Kidney epithelial cell (primary cell): ENCODE results near the gene STX16. TPM values are rescaled to one million over a fixed set of nuclear protein-coding genes. Genes with fewer than 3 reads are reported as not detected.
A peak's percentile ranks its signal among the peaks of the same experiment; 100 is the strongest.

Source experiments
- DNase-seq: peaks from one replicate; pipeline ENCODE4 v3.0.0-alpha.2; 2010; ENCODE audit warnings: low read depth
- H3K27me3 ChIP-seq: 2 replicates; pipeline ENCODE4 v1.6.0; 2011; ENCODE audit warnings: low read length; ENCODE audit not compliant: control insufficient read depth, insufficient read depth
- H3K36me3 ChIP-seq: 2 replicates; pipeline ENCODE4 v1.5.1; 2011; ENCODE audit warnings: low read length; ENCODE audit not compliant: control insufficient read depth, insufficient read depth
- H3K4me3 ChIP-seq: 2 replicates; pipeline ENCODE4 v1.5.1; 2011; ENCODE audit warnings: low read depth, mild to moderate bottlenecking, control low read depth, low read length
- CTCF ChIP-seq: IDR thresholded peaks from 2 replicates; pipeline ENCODE4 v1.5.1; 2011; ENCODE audit warnings: mild to moderate bottlenecking, moderate library complexity, low read length, control low read depth, inconsistent platforms; ENCODE audit not compliant: insufficient read depth, poor library complexity, severe bottlenecking
- total RNA-seq: library from RNA; depleted of rRNA; stranded (reverse); fragments of >200 nt; gene quantifications from 2 replicates; pipeline ENCODE4 v1.2.3, GENCODE V29; 2015

Gene STX16
- total RNA-seq, 1 donor from 2014 or later, result 53.6 TPM

- no peaks in the 10 kb centered on the region for H3K27me3 ChIP-seq
- DNase-seq, result no peak
- no peaks in the 10 kb centered on the region for H3K36me3 ChIP-seq
- TF ChIP-seq CTCF, result no peak
- peak overlapping the region; percentile 78 for H3K4me3 ChIP-seq
Observed at GRCh38 chr20:58652606-58653294, 1.7 kb downstream of the STX16 start.

- no peaks in the 10 kb centered on the region for H3K27me3 ChIP-seq
- H3K4me3 ChIP-seq, result no peak overlapping the region
- TF ChIP-seq CTCF, result no peak
- no peaks in the 10 kb centered on the region for H3K36me3 ChIP-seq
- DNase-seq, result no peak
Observed at GRCh38 chr20:58654337-58654736, 3.3 kb downstream of the STX16 start.

GRCh38 chr20:58655328-58656107 is 4.4 kb downstream of the STX16 start:
- TF ChIP-seq CTCF, result no peak
- Histone ChIP-seq H3K27me3 (no peaks in the 10 kb centered on the region), H3K4me3 (no peak overlapping the region), H3K36me3 (no peaks in the 10 kb centered on the region)
- no peak for DNase-seq

- Histone ChIP-seq H3K36me3 (no peaks in the 10 kb centered on the region), H3K4me3 (no peak overlapping the region), H3K27me3 (no peaks in the 10 kb centered on the region)
- TF ChIP-seq CTCF, result no peak
- DNase-seq, result no peak
Observed at GRCh38 chr20:58656831-58657230, 5.7 kb downstream of the STX16 start.

- Histone ChIP-seq H3K36me3 (no peaks in the 10 kb centered on the region), H3K27me3 (no peaks in the 10 kb centered on the region), H3K4me3 (no peak overlapping the region)
- no peak for DNase-seq
- TF ChIP-seq CTCF, result no peak
Observed at GRCh38 chr20:58657262-58657661, 6.2 kb downstream of the STX16 start.
